GM18907 (cell line): ENCODE results near the gene HNRNPM.
"Not testable (repeated sequence)": the region's sequence is repeated elsewhere in the genome, so short reads cannot be mapped to it uniquely, and the experiment has no call there.

Experiments
- ATAC-seq: cut with Tn5 transposase; IDR thresholded peaks from one replicate; pipeline ENCODE4 v1.9.1; 2021; ENCODE audit warnings: mild to moderate bottlenecking, moderate library complexity; ENCODE audit not compliant: unreplicated experiment

Gene HNRNPM, protein sequence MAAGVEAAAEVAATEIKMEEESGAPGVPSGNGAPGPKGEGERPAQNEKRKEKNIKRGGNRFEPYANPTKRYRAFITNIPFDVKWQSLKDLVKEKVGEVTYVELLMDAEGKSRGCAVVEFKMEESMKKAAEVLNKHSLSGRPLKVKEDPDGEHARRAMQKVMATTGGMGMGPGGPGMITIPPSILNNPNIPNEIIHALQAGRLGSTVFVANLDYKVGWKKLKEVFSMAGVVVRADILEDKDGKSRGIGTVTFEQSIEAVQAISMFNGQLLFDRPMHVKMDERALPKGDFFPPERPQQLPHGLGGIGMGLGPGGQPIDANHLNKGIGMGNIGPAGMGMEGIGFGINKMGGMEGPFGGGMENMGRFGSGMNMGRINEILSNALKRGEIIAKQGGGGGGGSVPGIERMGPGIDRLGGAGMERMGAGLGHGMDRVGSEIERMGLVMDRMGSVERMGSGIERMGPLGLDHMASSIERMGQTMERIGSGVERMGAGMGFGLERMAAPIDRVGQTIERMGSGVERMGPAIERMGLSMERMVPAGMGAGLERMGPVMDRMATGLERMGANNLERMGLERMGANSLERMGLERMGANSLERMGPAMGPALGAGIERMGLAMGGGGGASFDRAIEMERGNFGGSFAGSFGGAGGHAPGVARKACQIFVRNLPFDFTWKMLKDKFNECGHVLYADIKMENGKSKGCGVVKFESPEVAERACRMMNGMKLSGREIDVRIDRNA

DNA sequence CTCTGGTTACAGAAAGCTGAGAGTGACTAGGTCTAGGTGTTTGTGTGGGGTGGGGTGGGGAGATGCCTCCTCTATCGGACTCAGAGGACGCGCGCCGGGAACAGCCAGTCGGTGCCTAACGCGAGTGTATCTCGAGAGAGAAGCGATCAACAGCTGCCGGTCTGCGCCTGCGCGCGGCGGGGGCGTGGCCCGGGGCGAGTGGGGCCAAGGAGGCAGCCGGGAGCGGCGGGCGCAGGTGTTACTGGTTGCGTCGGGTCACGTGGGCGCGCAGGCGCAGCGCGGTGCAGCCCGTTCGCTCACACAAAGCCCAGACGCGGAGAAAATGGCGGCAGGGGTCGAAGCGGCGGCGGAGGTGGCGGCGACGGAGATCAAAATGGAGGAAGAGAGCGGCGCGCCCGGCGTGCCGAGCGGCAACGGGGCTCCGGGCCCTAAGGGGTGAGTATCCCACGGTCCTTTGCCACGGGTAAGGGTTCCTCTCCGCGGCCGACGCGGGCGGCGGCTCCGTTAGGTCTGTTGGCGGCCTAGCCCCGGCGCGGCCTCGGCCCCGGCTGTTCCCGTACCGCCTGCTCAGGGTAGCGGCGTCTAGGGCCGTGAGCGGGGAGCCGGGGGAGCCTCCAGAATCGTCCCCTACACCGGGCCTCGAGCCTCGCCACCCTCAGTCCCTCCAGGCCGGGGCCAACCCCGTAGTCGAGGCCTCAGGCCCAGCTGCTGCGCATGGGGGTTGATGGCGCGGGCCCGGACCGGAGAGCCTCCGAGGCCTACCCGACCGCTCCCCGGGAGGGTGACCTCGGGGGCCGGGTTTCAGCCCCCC is at the start of gene HNRNPM:
TSS of gene HNRNPM (plus strand) at position 299 of the 811 bp plus-strand sequence. CDS start at position 323, 24 bp downstream.
- peak; percentile 88 for ATAC-seq

DNA sequence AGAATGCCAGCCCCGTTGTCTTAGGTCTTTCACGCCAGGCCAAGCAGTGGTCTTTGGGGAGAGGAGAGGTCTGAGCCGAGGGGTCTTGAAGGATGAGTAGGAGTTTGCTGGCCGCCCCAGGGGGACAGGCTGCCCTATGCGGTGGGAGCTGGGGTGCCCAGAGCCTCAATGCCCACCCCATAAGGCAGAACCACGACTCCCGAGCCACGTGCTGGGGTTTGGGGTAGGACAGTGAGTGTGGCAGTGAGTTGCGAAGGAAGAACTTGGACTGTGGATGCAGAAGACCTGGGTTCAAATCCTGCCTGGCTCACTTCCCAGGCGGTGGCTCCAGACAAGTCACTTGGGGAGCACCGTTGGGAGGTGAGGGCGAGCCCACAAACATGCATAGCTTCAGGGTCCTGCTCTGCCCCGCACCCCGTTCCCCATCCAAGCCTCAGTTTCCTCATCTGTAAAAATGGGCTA is 49.1 kb upstream of the HNRNPM start:
- ATAC-seq = no peak

DNA sequence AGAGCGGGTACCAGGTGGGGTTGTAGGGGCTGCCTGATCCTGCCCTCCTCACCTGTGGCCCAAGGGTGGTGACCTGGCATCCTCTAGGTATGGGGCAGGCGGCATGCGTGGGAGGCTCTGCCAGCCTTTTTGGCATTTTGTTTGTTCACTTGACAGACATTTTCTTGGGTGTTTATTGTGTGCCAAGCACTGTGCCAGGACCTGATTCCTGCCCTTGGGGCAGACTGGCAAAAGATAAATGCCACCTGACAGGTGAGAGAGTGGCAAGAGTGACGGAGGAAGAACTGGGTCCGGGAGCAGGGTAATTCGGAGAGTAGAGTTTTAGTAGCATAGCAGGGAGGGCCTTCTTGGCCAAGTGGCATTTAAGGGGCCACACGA is 48.6 kb upstream of the HNRNPM start:
- no peak for ATAC-seq

DNA sequence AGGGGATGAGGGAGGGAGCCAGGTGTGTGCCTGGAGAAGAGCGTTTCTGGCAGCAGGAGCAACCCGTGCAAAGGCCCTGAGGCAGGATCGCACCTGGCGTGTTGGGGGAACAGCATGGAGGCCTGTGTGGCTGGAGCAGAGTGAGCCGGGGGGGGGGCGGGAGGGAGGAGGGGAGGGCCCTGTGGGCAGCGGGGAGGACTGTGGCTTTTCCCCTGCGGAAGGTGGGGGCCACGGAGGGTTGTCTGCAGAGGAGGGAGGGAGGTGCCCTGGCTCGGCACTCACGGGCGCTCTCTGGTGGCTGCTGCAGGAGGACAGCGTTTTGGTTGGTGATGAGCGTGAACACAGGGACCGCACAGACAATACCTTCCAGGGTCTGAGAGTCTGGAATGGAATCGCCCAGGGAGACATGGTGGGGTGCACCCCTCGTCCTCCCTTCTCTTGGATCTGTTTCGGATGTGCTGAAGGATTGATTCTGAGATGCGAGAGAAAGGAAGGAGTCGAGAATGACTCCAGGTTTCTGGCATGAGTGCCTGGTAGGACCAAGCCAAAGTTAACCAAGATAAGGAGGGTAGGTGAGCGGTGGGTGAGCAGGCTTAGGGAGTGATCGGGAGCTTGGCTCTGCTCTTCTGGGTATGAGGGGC is 48.1 kb upstream of the HNRNPM start:
- no peak for ATAC-seq

DNA sequence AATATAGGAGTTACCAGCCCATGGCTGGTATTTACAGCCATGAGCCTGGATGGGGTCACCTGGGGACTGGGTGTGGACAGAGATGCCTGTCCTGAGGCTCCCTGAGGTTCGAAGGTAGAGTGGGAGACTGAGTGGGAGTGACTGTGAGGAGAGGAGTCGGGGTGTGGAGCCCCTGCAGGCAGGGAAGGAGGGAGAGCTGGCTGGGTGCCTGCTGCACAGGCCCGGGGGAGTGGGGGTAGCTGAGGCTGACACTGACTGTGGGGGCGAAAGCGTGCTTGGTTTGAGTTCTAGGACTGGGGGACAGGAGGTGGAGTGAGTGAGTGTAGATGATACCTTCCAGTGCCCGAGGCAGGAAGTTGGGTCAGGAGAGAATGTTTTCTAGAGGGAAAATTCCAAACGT is 47.5 kb upstream of the HNRNPM start:
- ATAC-seq = no peak

DNA sequence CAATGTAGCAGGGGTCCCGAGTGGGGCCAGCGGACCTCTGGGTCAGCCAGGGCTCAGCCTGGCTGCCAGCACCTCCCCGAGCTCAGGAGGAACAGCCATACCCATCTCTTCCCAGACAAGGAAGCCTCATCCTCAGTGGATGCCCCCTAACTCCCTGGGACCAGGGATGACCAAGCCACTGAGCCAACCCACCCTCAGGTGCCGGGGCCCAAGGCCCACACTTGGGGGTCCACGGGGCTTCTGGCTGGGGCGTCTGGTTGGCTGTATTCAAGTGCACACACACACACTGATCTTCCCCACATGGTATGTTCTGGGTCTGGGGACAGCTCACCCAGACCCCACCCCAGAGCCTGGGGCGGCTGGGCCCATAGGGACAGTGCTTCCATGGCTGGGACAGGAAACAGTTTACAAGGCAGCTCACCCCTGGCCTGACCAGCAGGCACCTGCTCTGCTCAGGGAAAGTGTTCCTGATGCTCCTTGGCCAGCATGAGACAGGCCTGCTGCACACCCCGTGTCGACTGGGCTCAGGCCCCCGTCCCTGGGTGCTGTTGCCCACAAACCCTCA is 46.9 kb upstream of the HNRNPM start:
- no peak for ATAC-seq

DNA sequence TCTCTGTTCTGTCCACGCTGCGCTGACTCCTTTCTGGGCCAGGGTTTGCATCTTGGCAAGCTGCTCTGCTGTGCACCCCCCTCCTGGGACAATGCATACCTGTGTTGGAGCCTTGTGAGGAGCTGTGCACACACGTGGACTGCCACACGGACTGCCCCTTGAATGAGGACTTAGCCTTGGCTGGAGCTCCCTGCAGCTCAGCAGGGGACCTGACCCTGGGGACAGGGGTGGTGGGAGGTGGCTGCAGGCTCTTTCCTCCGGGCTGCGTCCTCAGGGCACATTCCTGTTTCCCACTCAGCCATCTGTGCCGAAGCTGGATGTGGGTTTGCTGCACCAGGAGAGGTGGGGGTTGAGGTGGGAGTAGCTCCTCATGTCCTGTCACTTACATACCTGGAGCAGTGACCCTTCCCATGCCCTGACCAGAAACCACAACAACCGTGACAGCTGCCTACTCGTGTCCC is 46.4 kb upstream of the HNRNPM start:
- no peak for ATAC-seq

DNA sequence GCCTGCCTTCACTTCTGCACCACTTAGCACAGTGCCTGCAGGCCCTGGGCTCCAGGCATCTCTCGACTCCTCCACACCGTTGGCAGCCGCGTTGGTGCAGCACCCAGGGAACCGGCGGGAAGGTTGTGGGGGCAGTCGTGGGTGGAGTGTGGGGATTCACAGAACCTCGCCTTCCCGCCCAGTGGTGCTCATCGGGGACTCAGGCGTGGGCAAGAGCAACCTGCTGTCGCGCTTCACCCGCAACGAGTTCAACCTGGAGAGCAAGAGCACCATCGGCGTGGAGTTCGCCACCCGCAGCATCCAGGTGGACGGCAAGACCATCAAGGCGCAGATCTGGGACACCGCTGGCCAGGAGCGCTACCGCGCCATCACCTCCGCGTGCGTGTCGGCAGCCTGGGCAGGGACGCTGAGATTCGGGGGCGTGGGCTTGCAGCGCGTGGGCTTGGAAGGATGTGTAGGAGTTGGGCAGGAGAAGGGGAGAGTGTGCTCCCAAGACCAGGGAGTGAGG is 45.0 kb upstream of the HNRNPM start:
- no peak for ATAC-seq

DNA sequence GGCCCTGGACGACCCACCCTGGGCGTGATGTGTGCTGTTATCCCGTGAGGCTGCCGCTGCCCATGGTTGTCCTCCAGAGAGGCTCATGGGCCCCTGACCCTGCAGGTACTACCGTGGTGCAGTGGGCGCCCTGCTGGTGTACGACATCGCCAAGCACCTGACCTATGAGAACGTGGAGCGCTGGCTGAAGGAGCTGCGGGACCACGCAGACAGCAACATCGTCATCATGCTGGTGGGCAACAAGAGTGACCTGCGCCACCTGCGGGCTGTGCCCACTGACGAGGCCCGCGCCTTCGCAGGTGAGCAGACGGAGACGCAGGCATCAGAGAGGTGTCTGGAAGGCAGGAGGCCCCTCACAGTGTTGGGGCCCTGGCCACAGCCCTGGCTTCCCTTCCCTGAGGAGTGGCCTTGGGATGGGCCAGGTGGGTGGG is 42.8 kb upstream of the HNRNPM start:
- no peak for ATAC-seq

DNA sequence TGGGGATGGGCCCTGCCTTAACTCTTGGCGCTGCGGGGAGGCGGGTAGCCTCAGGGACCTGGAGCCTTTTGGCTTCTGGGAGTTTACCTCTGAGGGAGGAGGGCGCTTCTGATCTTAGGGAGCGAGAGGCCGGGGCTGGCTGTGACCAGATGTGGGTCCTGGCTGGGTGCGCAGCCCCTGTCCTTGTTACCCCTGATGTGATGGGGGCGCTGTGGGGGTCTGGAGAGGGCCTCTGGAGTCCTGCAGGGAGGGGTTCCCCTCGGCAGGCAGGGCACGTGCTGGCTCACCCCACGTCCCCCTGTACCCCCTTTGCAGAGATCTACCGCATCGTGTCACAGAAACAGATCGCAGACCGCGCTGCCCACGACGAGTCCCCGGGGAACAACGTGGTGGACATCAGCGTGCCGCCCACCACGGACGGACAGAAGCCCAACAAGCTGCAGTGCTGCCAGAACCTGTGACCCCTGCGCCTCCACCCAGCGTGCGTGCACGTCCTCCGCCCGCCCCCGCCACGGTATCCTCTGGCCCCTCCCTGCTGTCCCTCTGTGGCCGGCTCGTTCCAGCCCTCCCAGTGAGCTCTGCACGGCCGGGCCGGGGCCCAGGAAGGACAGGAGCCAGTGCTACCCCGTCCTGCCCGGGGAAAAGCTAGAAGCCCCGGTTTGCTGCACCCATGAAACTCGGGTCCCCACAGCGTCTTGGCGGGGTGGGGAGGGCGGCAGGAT is 41.5 kb upstream of the HNRNPM start:
- no peak for ATAC-seq

DNA sequence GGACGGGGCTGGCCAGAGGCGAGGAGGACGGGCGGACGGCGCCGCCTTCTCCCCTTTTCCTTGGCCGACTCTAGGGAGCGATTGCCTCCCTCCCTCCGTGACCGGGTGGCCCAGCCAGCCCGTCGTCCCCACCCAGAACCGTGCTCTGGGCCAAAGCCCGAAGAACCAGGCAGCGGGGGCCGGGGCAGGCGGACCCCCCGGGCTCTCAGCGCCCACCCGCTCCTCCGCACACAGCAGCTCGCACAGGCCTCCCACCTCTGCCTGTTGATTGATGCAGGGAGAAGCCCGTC is 41.0 kb upstream of the HNRNPM start:
- ATAC-seq = no peak

DNA sequence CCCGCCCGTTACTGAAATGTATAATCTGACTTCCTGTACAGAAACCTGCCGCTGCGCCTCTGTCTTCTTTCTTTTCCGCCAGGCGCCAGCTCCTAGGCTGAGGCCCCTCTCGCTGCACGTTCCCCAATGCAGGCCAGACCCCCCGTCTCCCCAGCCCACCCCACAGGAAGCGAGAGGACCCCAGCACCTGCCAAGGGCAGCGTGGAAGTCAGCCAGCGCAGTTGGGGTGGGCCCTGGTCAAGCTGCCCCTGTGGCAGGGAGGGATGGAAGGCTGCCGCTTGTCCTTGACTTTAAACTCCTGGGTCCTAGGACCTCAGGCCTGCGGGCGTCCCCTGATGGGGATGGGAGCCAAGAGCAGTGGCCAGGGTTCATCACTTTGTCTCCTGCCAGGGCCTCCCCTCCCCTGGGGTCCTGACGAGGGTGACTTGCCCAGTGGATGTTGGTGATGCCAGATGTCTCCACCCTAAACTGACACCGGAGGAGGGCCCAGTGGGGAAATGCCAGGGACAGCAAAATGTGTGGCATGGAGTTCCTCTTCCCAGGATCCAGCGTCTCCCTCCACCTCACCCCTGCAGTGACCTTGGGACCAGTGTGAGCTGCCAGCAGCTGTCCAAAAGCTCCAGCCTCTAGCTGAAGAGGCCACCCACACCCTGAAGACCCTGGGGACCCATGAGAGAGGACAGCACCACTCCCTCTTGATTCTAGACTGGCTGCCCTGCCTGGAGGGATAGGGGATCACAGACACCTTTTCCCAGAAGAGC is 40.2 kb upstream of the HNRNPM start:
- no peak for ATAC-seq

DNA sequence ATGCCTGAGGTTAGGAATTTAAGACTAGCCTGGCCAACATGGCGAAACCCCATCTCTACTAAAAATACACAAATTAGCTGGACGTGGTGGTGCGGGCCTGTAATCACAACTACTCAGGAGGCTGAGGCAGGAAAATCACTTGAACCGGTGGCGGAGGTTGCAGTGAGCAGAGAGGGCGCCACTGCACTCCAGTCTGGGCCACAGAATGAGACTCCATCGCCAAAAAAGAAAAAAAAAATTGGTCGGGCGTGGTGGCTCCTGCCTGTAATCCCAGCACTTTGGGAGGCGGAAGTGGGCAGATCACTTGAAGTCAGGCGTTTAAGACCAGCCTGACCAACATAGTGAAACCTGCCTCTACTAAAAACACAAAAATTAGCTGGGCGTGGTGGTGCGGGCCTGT is 34.1 kb upstream of the HNRNPM start:
- not testable (repeated sequence) for ATAC-seq

DNA sequence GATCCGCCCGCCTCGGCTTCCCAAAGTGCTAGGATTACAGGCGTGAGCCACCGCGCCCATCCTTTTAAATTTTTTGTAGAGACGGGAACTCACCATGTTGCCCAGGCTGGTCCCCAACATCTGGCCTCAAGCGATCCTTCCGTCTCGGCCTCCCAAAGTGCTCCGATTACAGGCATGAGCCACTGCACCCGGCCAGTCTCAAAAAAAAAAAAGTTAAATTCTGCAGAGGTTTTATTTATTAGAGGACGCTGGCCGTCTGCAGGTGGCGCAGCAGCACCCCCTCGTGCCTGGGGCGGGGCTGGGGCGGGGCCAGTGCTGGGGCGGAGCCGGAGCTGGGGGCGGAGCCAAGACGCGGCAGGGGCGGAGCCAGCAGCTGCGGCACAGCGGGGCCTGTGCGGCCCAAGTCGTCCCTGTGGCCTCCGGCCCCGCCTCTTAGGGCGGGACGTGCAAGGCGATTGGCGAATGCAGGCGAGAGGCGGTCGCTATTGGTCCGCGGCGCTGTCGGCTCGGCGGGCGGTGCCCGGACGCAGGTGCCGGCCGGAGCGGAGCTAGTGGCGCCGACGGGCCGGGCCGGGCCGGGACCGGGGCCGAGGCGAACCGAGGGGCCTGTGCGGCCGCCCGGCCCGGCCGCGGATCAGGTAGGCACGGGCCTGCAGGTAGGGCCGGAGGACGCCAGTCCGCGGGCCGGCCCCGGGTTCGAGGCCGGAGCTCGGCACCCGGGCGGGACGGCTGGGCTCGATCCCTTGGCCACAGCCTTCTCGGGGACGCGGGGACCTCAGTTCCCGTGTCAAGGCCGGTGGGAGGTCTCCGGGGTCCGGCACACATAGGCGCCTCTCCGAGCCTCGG is 31.8 kb upstream of the HNRNPM start, which contains the start of gene MARCHF2:
TSS of gene MARCHF2 (plus strand) at position 523 of the 846 bp plus-strand sequence. CDS start 8,536 bp downstream, outside the sequence.
- peak; percentile 99 for ATAC-seq

DNA sequence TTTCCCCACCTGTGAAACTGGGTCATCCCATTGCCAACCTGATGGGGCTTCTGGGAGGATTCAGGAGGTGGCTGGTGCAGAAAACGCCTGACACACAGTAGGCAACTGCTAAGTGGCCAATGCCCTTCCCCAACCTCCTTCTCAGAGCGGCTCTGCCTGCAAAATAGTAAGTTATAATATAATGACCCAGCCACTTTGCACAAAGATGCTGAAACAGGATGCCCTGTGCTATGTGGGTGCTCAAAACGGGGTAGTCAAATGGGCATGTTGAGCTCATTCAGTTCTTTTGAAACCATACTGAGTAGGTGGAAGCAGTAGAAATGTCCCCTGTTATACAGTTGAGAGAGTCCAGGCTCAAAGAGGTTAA is 31.2 kb upstream of the HNRNPM start:
- peak; percentile 6 for ATAC-seq

DNA sequence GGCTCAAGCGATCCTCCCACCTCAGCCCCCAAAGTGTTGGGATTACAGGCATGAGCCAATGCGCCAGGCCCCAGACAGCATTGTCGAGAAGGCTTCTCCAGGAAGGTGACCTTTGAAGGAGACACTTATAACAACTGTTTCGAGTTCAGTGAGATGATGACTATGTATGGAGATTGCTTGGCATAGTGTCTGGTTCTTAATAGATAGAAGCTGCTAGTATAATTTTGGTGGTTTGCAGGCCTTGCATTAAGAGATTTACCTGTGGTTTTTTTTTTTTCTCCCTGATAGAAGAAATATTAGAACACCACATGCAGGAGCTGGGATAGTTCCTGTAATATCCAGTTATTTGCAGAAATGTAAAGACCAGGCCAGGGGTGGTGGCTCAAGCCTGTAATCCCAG is 28.0 kb upstream of the HNRNPM start:
- no peak for ATAC-seq

DNA sequence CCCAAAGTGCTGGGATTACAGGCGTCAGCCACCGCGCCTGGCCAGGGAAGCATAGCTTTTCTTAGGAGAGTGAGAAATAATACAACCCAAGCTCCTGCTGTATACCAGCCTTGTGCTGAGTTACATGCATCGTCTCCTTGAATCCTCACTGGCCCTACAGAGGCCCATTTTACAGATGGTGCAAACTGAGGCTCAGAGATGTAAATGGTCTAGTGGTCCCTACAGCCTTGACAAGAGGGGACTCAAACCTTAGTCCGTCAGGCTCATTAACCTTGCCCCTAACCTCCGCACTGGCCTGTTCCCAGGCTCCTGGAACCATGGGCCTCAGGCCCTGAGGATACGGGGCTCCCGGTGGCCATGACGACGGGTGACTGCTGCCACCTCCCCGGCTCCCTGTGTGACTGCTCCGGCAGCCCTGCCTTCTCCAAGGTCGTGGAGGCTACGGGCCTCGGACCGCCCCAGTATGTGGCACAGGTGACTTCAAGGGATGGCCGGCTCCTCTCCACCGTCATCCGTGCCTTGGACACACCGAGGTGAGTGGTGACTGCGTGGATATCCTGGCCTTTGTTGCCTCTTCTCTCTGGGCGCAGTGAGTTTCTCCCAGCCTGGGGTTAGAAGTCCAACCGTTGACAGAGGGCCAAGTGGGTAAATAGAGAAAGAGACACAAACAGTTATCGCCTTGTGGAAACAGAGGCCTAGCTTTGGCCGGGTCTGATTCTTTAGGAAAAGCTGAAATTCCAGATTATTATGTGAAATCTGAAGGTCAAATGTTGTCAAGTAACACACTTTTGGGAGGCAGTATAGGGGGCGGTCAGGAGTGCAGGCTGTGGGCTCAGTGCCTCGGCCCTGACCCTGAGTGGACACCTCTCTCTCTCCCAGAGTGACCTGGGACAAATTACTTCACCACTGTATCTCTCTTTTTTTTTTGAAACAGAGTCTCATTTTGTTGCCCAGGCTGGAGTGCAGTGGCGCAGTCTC is 23.0 kb upstream of the HNRNPM start:
- ATAC-seq = no peak
